LNCaP clone FGC (cell line): ENCODE measurements around the gene NDUFAF8.

Experiments
- DNase-seq: peaks from one replicate; pipeline ENCODE4 v3.0.0-alpha.2; 2011; ENCODE audit warnings: low read depth
- H3K4me3 ChIP-seq: 2 replicates; pipeline ENCODE4 v1.5.1; 2011; ENCODE audit warnings: mild to moderate bottlenecking, low read depth, low read length, control low read depth
- CTCF ChIP-seq: IDR thresholded peaks from 2 replicates; pipeline ENCODE4 v1.5.1; 2012; ENCODE audit warnings: mild to moderate bottlenecking; ENCODE audit not compliant: control insufficient read depth, insufficient read depth; ENCODE audit errors: extremely low read depth

The NDUFAF8 gene

DNA sequence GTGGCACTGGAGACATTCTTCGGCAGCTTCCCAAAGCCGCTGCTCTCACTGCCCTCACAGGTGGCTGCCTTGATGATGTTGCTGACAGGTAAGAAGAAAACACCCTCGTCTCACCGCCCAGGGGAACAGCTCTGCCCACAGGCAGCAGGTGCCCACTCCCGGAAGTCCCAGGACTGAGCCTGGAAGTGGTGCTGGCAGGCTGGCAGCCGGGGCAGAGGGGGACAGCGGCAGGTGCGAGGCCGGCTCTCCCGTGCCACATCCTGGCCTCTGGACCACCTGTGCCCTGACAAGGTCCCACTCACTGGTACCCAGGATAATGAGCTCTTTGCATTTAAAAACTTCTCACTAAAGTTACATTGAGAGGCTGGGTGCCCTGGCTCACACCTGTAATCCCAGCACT is 36.8 kb upstream of the NDUFAF8 start:
- TF ChIP-seq CTCF = no peak
- H3K4me3 ChIP-seq = no peak overlapping the region
- DNase-seq = no peak

DNA sequence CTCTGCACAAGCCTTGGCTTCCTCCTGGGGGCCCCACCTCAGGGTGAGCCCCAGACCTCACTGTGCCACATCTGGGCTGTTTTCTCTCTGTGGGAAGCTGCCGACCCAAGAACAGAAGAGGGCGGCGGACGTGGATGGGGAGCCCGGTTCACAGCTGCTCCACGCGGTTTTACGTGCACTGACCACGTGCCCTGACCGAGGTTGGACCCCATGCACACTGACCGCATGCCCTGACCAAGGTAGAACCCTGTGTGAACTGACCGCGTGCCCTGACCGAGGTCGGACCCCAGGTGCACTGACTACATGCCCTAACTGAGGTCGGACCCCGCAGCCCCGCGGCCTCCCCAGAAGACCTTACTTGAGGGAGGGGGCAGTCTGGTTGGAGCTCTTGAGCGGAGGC is 36.0 kb upstream of the NDUFAF8 start:
- no peak overlapping the region for H3K4me3 ChIP-seq
- no peak for TF ChIP-seq CTCF

DNA sequence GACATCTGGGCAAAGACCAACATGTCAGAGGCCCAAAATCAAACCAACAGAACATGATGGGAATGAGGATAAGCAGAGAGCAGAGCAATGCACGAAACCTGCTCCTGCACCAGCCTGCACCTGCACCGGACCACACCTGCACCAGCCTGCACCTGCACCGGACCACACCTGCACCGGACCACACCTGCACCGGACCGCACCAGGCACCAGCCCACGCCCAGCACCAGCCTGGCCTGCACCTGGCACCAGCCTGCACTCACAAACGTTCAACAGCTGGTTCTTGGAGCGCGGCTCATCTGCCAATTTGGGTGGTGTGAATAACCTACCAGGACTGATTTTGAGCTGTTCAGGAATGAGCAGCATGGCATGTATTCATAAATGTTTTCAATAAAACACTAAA is 34.5 kb upstream of the NDUFAF8 start:
- TF ChIP-seq CTCF = no peak

More for the DNA sequence above, 36.0 kb upstream of the NDUFAF8 start:
- no peak for DNase-seq

GRCh38 chr17:81206166-81206565 is 33.0 kb upstream of the NDUFAF8 start:
- no peak for DNase-seq
- no peak overlapping the region for H3K4me3 ChIP-seq
- TF ChIP-seq CTCF = no peak

More for the DNA sequence above, 34.5 kb upstream of the NDUFAF8 start:
- H3K4me3 ChIP-seq = no peak overlapping the region
- no peak for DNase-seq

DNA sequence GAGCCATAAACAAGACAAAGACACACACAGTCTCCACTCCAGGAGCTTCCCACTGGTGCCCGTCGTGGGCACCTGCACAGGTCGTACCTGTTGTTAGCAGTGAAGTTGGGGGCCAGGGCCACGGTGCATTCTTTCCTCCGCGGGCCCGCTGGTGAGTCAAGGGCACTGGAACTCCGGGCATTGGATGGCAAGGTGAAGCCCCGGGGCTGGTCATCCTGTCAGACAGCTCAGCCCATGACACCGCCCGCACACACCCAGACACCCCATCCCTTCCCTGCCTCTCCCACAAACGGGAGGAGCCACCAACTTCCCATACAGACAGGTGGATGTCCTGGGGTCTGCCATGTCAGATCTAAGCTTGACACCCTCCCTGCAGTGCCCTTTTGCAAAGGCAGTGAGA is 32.5 kb upstream of the NDUFAF8 start:
- H3K4me3 ChIP-seq = no peak overlapping the region
- no peak for DNase-seq
- TF ChIP-seq CTCF = no peak

- no peak for DNase-seq
- no peak overlapping the region for H3K4me3 ChIP-seq
- no peak for TF ChIP-seq CTCF
Measured at GRCh38 chr17:81207610-81208581, 31.2 kb upstream of the NDUFAF8 start.
